Body of pancreas (tissue), 4 donors: ENCODE measurements around the gene CD84. TPM values are rescaled to one million over a fixed set of nuclear protein-coding genes. Genes with fewer than 3 reads are reported as not detected.

Experiments used
- ATAC-seq: fragments of 150-250 bp; one replicate; pipeline ENCODE4 v1.9.1; 2016
- DNase-seq, 4 donors: peaks; one replicate each; pipeline ENCODE4 v3.0.0-alpha.2; 2019
- H3K27ac ChIP-seq, 4 donors: fragments of 200-600 bp; sonication (generic); 1 replicate in 3 of 4; 2 replicates in 1 of 4; pipeline versions ENCODE4 v1.5.1 to v1.6.1; 2016 to 2019; ENCODE audit warnings: mild to moderate bottlenecking in 1 of 4, mixed read lengths in 1 of 4, moderate library complexity in 1 of 4
- H3K27me3 ChIP-seq, 2 donors: fragments of 200-600 bp; sonication (generic); one replicate each; pipeline ENCODE4 v1.6.0; 2016; ENCODE audit warnings: mild to moderate bottlenecking in 1 of 2
- H3K36me3 ChIP-seq, 2 donors: fragments of 200-600 bp; sonication (generic); replicated peaks in 1 of 2; 2 replicates each; pipeline ENCODE4 v1.5.1; 2016; ENCODE audit warnings: low read depth in 2 of 2; ENCODE audit not compliant: insufficient read depth in 1 of 2
- H3K4me1 ChIP-seq: fragments of 200-600 bp; sonication (generic); one replicate; pipeline ENCODE4 v1.6.0; 2016
- H3K4me3 ChIP-seq, 2 donors: fragments of 200-600 bp; sonication (generic); 1 replicate in 1 of 2; 2 replicates in 1 of 2; pipeline ENCODE4 v1.5.1; 2016 to 2019
- H3K9me3 ChIP-seq, 3 donors: fragments of 200-600 bp; sonication (generic); 1 replicate in 2 of 3; 2 replicates in 1 of 3; pipeline ENCODE4 v1.5.1; 2016
- CTCF ChIP-seq, 7 experiments: fragments of 450-650 bp in 4 of 7; fragments of 200-600 bp in 3 of 7; sonication (generic) in 3 of 7; IDR thresholded peaks; one replicate each; pipeline ENCODE4 v1.5.1; 2016 to 2019; ENCODE audit warnings: antibody characterized with exemption in 7 of 7
- POLR2A ChIP-seq, 3 donors: fragments of 450-650 bp; IDR thresholded peaks; one replicate each; pipeline ENCODE4 v1.6.1; 2016; ENCODE audit warnings: antibody characterized with exemption in 3 of 3, mild to moderate bottlenecking in 2 of 3
- WGBS, 2 donors: methylation state at CpG; one replicate each; pipeline ENCODE4 v1.1.5; 2017; 5-methylcytosine and 5-hydroxymethylcytosine counted together
- intact Hi-C: fragments of 100-400 bp; cut with DNase I; formaldehyde crosslinking; loops from one replicate; pipeline ENCODE4 v1.15.1; 2023
- total RNA-seq, 2 donors: library from RNA; depleted of rRNA; stranded (reverse); fragments of >200 nt; gene quantifications; one replicate each; pipeline ENCODE4 v1.1.0, GENCODE V29; 2016

Gene CD84
- total RNA-seq, 2 donors from 2014 or later: 3.0 to 7.0 TPM

GRCh38 chr1:160550572-160551034, 28.7 kb downstream of the CD84 start:
- Histone ChIP-seq H3K27me3 (no peaks in the 10 kb centered on the region), H3K4me3 (no peak overlapping the region), H3K36me3 (peaks cover 0 to 3% of the 10 kb centered on the region in 2 donors), H3K9me3 (no peaks in the 10 kb centered on the region), H3K4me1 (peaks cover 16% of the 10 kb centered on the region), H3K27ac (no peak overlapping the region)
- DNase-seq (peak in 2 of 4 donors; percentile 20 to 44), ATAC-seq (no peak)
- WGBS, 2 donors: 83 to 92% methylated on average over 2 to 6 of the region's 6 CpGs
- no peak for TF ChIP-seq CTCF (IDR thresholded peaks at IDR 0.05)
- TF ChIP-seq POLR2A (IDR thresholded peaks at IDR 0.05): no peak
- intact Hi-C loops: no loop called here

GRCh38 chr1:160549665-160550006, 29.7 kb downstream of the CD84 start:
- DNase-seq (no peak), ATAC-seq (no peak)
- Histone ChIP-seq H3K4me3 (no peak overlapping the region), H3K9me3 (no peaks in the 10 kb centered on the region), H3K27me3 (no peaks in the 10 kb centered on the region), H3K4me1 (peaks cover 22% of the 10 kb centered on the region), H3K36me3 (peaks cover 0 to 3% of the 10 kb centered on the region in 2 donors), H3K27ac (no peak overlapping the region)
- intact Hi-C loops: no loop called here
- WGBS, 2 donors: 84 to 89% methylated on average over 3 of the region's 3 CpGs
- TF ChIP-seq POLR2A (IDR thresholded peaks at IDR 0.05) (no peak), CTCF (IDR thresholded peaks at IDR 0.05) (no peak)

DNA sequence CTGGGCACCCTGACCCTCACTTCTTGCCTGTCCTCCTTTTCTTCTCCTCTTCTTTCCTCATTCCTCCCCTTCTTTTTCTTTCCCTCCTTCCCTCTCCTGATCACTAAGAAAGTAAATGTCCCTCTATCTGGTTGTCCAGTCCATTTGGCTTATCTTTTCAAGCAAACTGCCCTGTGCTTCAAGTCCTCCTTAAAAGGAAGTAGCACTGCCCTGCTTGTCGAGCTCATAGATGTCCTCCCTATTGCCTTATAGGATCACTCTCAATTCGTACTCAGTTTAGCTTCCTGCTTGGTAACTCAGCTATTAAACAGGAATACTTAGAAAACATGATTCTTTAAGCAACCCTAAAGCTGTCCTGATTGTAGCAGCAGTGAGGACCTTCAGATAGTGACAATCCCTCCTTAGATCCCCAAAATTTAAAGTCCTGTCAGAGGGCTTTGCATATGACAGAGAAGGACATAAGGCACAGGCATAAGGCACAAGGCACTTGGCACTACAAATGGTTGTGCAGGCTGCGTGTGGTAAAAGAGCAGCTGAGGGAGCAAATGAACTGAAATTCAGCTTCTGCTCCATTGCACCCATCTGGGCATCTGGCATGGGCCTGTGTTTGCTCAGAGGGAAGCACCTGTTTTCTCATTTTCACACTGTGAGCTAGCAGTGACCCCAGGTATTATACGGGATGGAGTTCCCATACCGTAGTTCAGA, 30.2 kb downstream of the CD84 start:
- WGBS, 2 donors: 57 to 69% methylated on average over 5 of the region's 5 CpGs
- Histone ChIP-seq H3K27me3 (no peaks in the 10 kb centered on the region), H3K9me3 (no peaks in the 10 kb centered on the region), H3K27ac (no peak overlapping the region), H3K4me3 (no peak overlapping the region), H3K36me3 (peaks cover 0 to 3% of the 10 kb centered on the region in 2 donors), H3K4me1 (peaks cover 26% of the 10 kb centered on the region)
- DNase-seq: peak in 2 of 4 donors; percentile 25 to 27
- ATAC-seq: no peak
- intact Hi-C loops: no loop called here
- TF ChIP-seq POLR2A (IDR thresholded peaks at IDR 0.05) (no peak), CTCF (IDR thresholded peaks at IDR 0.05) (no peak)

GRCh38 chr1:160548183-160548582, 31.1 kb downstream of the CD84 start:
- TF ChIP-seq CTCF (IDR thresholded peaks at IDR 0.05): no peak
- no peak for TF ChIP-seq POLR2A (IDR thresholded peaks at IDR 0.05)
- H3K27ac ChIP-seq: no peak overlapping the region
- no peak overlapping the region for H3K4me3 ChIP-seq
- intact Hi-C loops: no loop called here
- peaks cover 35% of the 10 kb centered on the region for H3K4me1 ChIP-seq
- DNase-seq (no peak), ATAC-seq (no peak)
- 53 to 62% methylated on average over 3 of the region's 3 CpGs for WGBS, 2 donors
- no peaks in the 10 kb centered on the region for H3K27me3 ChIP-seq
- peaks cover 0 to 3% of the 10 kb centered on the region in 2 donors for H3K36me3 ChIP-seq
- H3K9me3 ChIP-seq: no peaks in the 10 kb centered on the region

DNA sequence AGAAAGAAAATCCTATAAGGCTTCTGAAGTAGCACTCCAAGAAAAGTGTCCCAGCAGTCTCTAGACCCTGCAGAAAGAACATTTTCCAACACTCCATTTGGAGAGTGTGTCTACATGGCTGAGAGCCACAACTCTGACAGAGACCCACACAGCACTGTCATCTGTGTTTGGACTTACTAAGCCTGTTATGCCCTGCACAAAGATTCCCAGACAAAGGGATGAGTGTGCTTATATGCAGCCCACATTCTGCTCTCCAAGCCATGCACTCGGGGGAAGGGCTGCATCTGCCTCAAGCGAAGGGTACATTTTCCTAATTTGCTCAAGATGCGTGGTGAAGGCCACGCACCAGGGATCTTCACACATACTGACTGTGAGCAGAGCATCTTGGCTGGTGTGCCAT, 31.9 kb downstream of the CD84 start:
- intact Hi-C loops: no loop called here
- ATAC-seq: no peak

More for the DNA sequence above, 31.9 kb downstream of the CD84 start:
- Histone ChIP-seq H3K4me3 (no peak overlapping the region), H3K27ac (peak overlapping the region in 1 of 4 donors; percentile 1), H3K36me3 (no peaks in the 10 kb centered on the region), H3K4me1 (peaks cover 42% of the 10 kb centered on the region), H3K27me3 (no peaks in the 10 kb centered on the region), H3K9me3 (no peaks in the 10 kb centered on the region)
- 88 to 93% methylated on average over 4 of the region's 4 CpGs for whole genome bisulfite sequencing, 2 donors
- no peak for DNase-seq
- TF ChIP-seq CTCF (IDR thresholded peaks at IDR 0.05) (no peak), POLR2A (IDR thresholded peaks at IDR 0.05) (no peak)
